H7 (cell line): ENCODE results near the gene FOXN3. TPM values are rescaled to one million over a fixed set of nuclear protein-coding genes. Genes with fewer than 3 reads are reported as not detected.

ENCODE experiments used
- DNase-seq: peaks from one replicate; pipeline ENCODE4 v3.0.0; 2012
- H3K27me3 ChIP-seq: 2 replicates; pipeline ENCODE4 v1.6.0; 2011; ENCODE audit warnings: mild to moderate bottlenecking, low read length; ENCODE audit not compliant: control insufficient read depth, insufficient read depth
- H3K36me3 ChIP-seq: replicated peaks from 2 replicates; pipeline ENCODE4 v1.5.1; 2011; ENCODE audit warnings: low read length; ENCODE audit not compliant: control insufficient read depth, insufficient read depth
- H3K4me3 ChIP-seq: 2 replicates; pipeline ENCODE4 v1.5.1; 2011; ENCODE audit warnings: low read depth, mild to moderate bottlenecking, control low read depth, low read length, moderate library complexity; ENCODE audit not compliant: insufficient read depth
- total RNA-seq: library from RNA; depleted of rRNA; stranded (reverse); fragments of >200 nt; shearing (Covaris generic); gene quantifications from 2 replicates; pipeline ENCODE4 v1.2.3, GENCODE V29; 2014

Gene FOXN3
- total RNA-seq, 1 experiment from 2014 or later = 64.6 TPM

GRCh38 chr14:89188492-89188891, 228.5 kb downstream of the FOXN3 start:
- peaks cover 9% of the 10 kb centered on the region for H3K36me3 ChIP-seq
- DNase-seq = no peak
- no peak overlapping the region for H3K4me3 ChIP-seq
- no peaks in the 10 kb centered on the region for H3K27me3 ChIP-seq

- H3K4me3 ChIP-seq = no peak overlapping the region
- H3K36me3 ChIP-seq = peaks cover 9% of the 10 kb centered on the region
- no peaks in the 10 kb centered on the region for H3K27me3 ChIP-seq
- no peak for DNase-seq
Measured at GRCh38 chr14:89187501-89187900, 229.5 kb downstream of the FOXN3 start.

GRCh38 chr14:89186856-89187376, 230.1 kb downstream of the FOXN3 start:
- peaks cover 9% of the 10 kb centered on the region for H3K36me3 ChIP-seq
- DNase-seq = no peak
- no peaks in the 10 kb centered on the region for H3K27me3 ChIP-seq
- no peak overlapping the region for H3K4me3 ChIP-seq

- peaks cover 9% of the 10 kb centered on the region for H3K36me3 ChIP-seq
- DNase-seq = peak; percentile 42
- H3K4me3 ChIP-seq = no peak overlapping the region
- no peaks in the 10 kb centered on the region for H3K27me3 ChIP-seq
Measured at GRCh38 chr14:89185919-89186855, 230.8 kb downstream of the FOXN3 start.

- no peaks in the 10 kb centered on the region for H3K27me3 ChIP-seq
- peaks cover 11% of the 10 kb centered on the region for H3K36me3 ChIP-seq
- H3K4me3 ChIP-seq = no peak overlapping the region
- no peak for DNase-seq
Measured at GRCh38 chr14:89184952-89185351, 232.1 kb downstream of the FOXN3 start.

- H3K36me3 ChIP-seq = peaks cover 6% of the 10 kb centered on the region
- no peak overlapping the region for H3K4me3 ChIP-seq
- H3K27me3 ChIP-seq = no peaks in the 10 kb centered on the region
- no peak for DNase-seq
Measured at GRCh38 chr14:89182326-89182725, 234.7 kb downstream of the FOXN3 start.

GRCh38 chr14:89180546-89180945, 236.5 kb downstream of the FOXN3 start:
- Histone ChIP-seq H3K36me3 (peaks cover 10% of the 10 kb centered on the region), H3K27me3 (no peaks in the 10 kb centered on the region), H3K4me3 (no peak overlapping the region)

GRCh38 chr14:89179891-89180404, 237.1 kb downstream of the FOXN3 start:
- H3K4me3 ChIP-seq = no peak overlapping the region

More at GRCh38 chr14:89180546-89180945, 236.5 kb downstream of the FOXN3 start:
- DNase-seq = no peak

GRCh38 chr14:89178800-89179535, 238.1 kb downstream of the FOXN3 start:
- Histone ChIP-seq H3K27me3 (no peaks in the 10 kb centered on the region), H3K36me3 (peaks cover 14% of the 10 kb centered on the region), H3K4me3 (no peak overlapping the region)
- no peak for DNase-seq

More at GRCh38 chr14:89179891-89180404, 237.1 kb downstream of the FOXN3 start:
- peaks cover 14% of the 10 kb centered on the region for H3K36me3 ChIP-seq
- DNase-seq = no peak
- H3K27me3 ChIP-seq = no peaks in the 10 kb centered on the region

- H3K27me3 ChIP-seq = no peaks in the 10 kb centered on the region
Measured at GRCh38 chr14:89178376-89178775, 238.7 kb downstream of the FOXN3 start.

GRCh38 chr14:89175881-89176799, 240.9 kb downstream of the FOXN3 start:
- Histone ChIP-seq H3K4me3 (no peak overlapping the region), H3K27me3 (no peaks in the 10 kb centered on the region), H3K36me3 (peaks cover 14% of the 10 kb centered on the region)
- DNase-seq = no peak

More at GRCh38 chr14:89178376-89178775, 238.7 kb downstream of the FOXN3 start:
- DNase-seq = no peak
- Histone ChIP-seq H3K36me3 (peaks cover 14% of the 10 kb centered on the region), H3K4me3 (no peak overlapping the region)

GRCh38 chr14:89171628-89172027, 245.4 kb downstream of the FOXN3 start:
- H3K27me3 ChIP-seq = no peaks in the 10 kb centered on the region

GRCh38 chr14:89171168-89171567, 245.9 kb downstream of the FOXN3 start:
- peaks cover 7% of the 10 kb centered on the region for H3K36me3 ChIP-seq
- no peak overlapping the region for H3K4me3 ChIP-seq
- no peaks in the 10 kb centered on the region for H3K27me3 ChIP-seq
- DNase-seq = no peak

More at GRCh38 chr14:89171628-89172027, 245.4 kb downstream of the FOXN3 start:
- DNase-seq = no peak
- Histone ChIP-seq H3K36me3 (peaks cover 8% of the 10 kb centered on the region), H3K4me3 (no peak overlapping the region)
